ENCODE data around the gene FOXP1.

Gene FOXP1

DNA sequence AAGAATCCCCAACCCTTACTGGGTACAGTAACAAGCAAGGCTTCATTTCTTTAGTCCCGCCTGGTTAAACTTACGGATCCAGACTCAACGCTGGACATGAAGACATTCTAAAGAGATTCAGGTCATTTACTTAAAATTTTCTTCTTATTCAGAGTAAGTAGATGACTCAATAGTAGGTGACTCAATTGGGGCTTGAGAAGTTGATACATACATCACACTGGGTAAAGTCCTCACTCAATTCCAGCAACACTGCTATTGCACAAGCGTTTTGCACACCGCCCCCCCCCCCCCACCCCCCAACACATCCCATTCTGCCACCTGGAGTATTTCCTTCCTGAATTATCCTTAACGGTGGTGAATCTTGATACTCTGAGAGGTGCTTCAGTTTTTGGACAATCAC lies 610.0 kb downstream of the FOXP1 start:
- Histone ChIP-seq H3K36me3 (ENCODE audit: low read length) (no peaks in the 10 kb centered on the region; the same call in 1 of the 2 replicates), H3K9me3 (ENCODE audit: insufficient read depth, low read length) (no peaks in the 10 kb centered on the region), H3K79me2 (ENCODE audit: insufficient read depth, low read length) (no peaks in the 10 kb centered on the region), H3K4me3 (ENCODE audit: insufficient read depth, low read length, poor library complexity, severe bottlenecking) (no peak overlapping the region), H3K27ac (ENCODE audit: low read depth, low read length) (no peak overlapping the region), H3K27me3 (ENCODE audit: low read length) (no peaks in the 10 kb centered on the region), H3F3A (ENCODE audit: insufficient read depth) (no peaks in the 10 kb centered on the region), H3K4me2 (ENCODE audit: low read depth, low read length, poor library complexity, severe bottlenecking) (no peak overlapping the region), H3K9me2 (replicated peaks; ENCODE audit: insufficient read depth, low read length) (no peaks in the 10 kb centered on the region), H4K20me1 (ENCODE audit: low read depth, low read length) (no peaks in the 10 kb centered on the region), H3K9ac (ENCODE audit: low read length) (no peak overlapping the region), H2AFZ (ENCODE audit: low read depth, low read length, severe bottlenecking) (no peak overlapping the region)
- TF ChIP-seq CTCF (IDR thresholded peaks at IDR 0.05; ENCODE audit: insufficient read depth, low read length, poor library complexity, severe bottlenecking): no peak
- no peak for TF ChIP-seq EZH2phosphoT487 (conservative IDR thresholded peaks at IDR 0.05; ENCODE audit: low read length)

- no peaks in the 10 kb centered on the region for H4K20me1 ChIP-seq (ENCODE audit: low read depth, low read length)
- no peak overlapping the region for H3K4me3 ChIP-seq (ENCODE audit: insufficient read depth, low read length, poor library complexity, severe bottlenecking)
- no peak for TF ChIP-seq EZH2phosphoT487 (conservative IDR thresholded peaks at IDR 0.05; ENCODE audit: low read length)
- no peak for TF ChIP-seq CTCF (IDR thresholded peaks at IDR 0.05; ENCODE audit: insufficient read depth, low read length, poor library complexity, severe bottlenecking)
- H3K9me3 ChIP-seq (ENCODE audit: insufficient read depth, low read length): no peaks in the 10 kb centered on the region
- H3K27me3 ChIP-seq (ENCODE audit: low read length): no peaks in the 10 kb centered on the region
- H3F3A ChIP-seq (ENCODE audit: insufficient read depth): no peaks in the 10 kb centered on the region
- no peaks in the 10 kb centered on the region; the same call in 1 of the 2 replicates for H3K36me3 ChIP-seq (ENCODE audit: low read length)
- H3K79me2 ChIP-seq (ENCODE audit: insufficient read depth, low read length): no peaks in the 10 kb centered on the region
- no peak overlapping the region for H3K27ac ChIP-seq (ENCODE audit: low read depth, low read length)
- H3K9me2 ChIP-seq (replicated peaks; ENCODE audit: insufficient read depth, low read length): no peaks in the 10 kb centered on the region
- H3K9ac ChIP-seq (ENCODE audit: low read length): no peak overlapping the region
- H2AFZ ChIP-seq (ENCODE audit: low read depth, low read length, severe bottlenecking): no peak overlapping the region
- no peak overlapping the region for H3K4me2 ChIP-seq (ENCODE audit: low read depth, low read length, poor library complexity, severe bottlenecking)
Measured at GRCh38 chr3:70972855-70973254, 610.7 kb downstream of the FOXP1 start.

DNA sequence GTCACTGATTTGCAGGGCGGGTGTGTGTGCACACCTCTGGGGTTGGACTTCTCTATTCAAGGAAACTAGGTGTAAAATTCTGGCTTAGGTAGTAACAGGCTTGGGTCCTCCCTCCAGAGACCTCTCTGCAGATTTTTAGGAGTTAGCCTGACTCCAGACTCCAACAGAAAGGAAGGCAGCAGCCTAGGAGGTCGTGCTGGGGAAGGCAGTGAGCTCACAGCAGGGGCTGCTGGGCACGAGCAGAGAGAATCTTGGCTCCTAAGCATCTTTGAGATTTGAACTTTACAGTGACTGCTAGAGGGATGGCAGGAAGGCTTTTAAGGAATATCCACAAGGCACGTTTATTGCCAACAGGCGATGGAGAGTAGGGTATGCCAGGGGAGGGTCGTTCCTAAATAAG lies 612.6 kb downstream of the FOXP1 start:
- no peak overlapping the region for H3K4me2 ChIP-seq (ENCODE audit: low read depth, low read length, poor library complexity, severe bottlenecking)
- TF ChIP-seq CTCF (IDR thresholded peaks at IDR 0.05; ENCODE audit: insufficient read depth, low read length, poor library complexity, severe bottlenecking) (no peak), EZH2phosphoT487 (conservative IDR thresholded peaks at IDR 0.05; ENCODE audit: low read length) (no peak)
- H3K27ac ChIP-seq (ENCODE audit: low read depth, low read length): no peak overlapping the region
- H3F3A ChIP-seq (ENCODE audit: insufficient read depth): no peaks in the 10 kb centered on the region
- no peaks in the 10 kb centered on the region for H4K20me1 ChIP-seq (ENCODE audit: low read depth, low read length)
- no peaks in the 10 kb centered on the region for H3K27me3 ChIP-seq (ENCODE audit: low read length)
- no peaks in the 10 kb centered on the region for H3K9me2 ChIP-seq (replicated peaks; ENCODE audit: insufficient read depth, low read length)
- no peaks in the 10 kb centered on the region; the same call in 1 of the 2 replicates for H3K36me3 ChIP-seq (ENCODE audit: low read length)
- no peak overlapping the region for H3K4me3 ChIP-seq (ENCODE audit: insufficient read depth, low read length, poor library complexity, severe bottlenecking)
- no peaks in the 10 kb centered on the region for H3K9me3 ChIP-seq (ENCODE audit: insufficient read depth, low read length)
- no peaks in the 10 kb centered on the region for H3K79me2 ChIP-seq (ENCODE audit: insufficient read depth, low read length)
- no peak overlapping the region for H2AFZ ChIP-seq (ENCODE audit: low read depth, low read length, severe bottlenecking)
- no peak overlapping the region for H3K9ac ChIP-seq (ENCODE audit: low read length)

Measured in SU-DHL-6 (cell line).